Mucosa of gallbladder (tissue), 1 donor: ENCODE data around the gene UFD1. TPM values are rescaled to one million over a fixed set of nuclear protein-coding genes. Genes with fewer than 3 reads are reported as not detected.

Source experiments
- total RNA-seq: library from RNA; stranded (reverse); gene quantifications from one replicate; pipeline ENCODE4 v1.2.1, GENCODE V29; 2021
- donor health status: DM: no; HTN: no; CAD: no.

UFD1 gene
- total RNA-seq, 1 donor from 2014 or later = 50.4 TPM

Other genes starting within 250 kb of the UFD1 start
- 3.4 TPM for gene CLTCL1, start 187.5 kb downstream of the UFD1 start, total RNA-seq
- 25.2 TPM for gene HIRA, start 47.5 kb downstream of the UFD1 start, total RNA-seq
- gene MRPL40, start 46.6 kb downstream of the UFD1 start, total RNA-seq = 25.7 TPM
- gene C22orf39, start 31.5 kb downstream of the UFD1 start, total RNA-seq = 33.3 TPM
- 1.6 TPM for gene CDC45, start 727 bp upstream of the UFD1 start, total RNA-seq
- 27.5 TPM for gene CLDN5, start 45.2 kb upstream of the UFD1 start, total RNA-seq
- gene SEPTIN5, start 235.3 kb upstream of the UFD1 start, total RNA-seq = 20.5 TPM
- gene GP1BB, start 244.3 kb upstream of the UFD1 start, total RNA-seq = 5.4 TPM